Measurements from ENCODE around the gene NUS1. TPM values are rescaled to one million over a fixed set of nuclear protein-coding genes. Genes with fewer than 3 reads are reported as not detected.
"Not testable (repeated sequence)": the region's sequence is repeated elsewhere in the genome, so short reads cannot be mapped to it uniquely, and the experiment has no call there.

NUS1 gene
- total and polyA plus RNA-seq, 2 donors = 21.6 to 35.4 TPM

- DNase-seq (ENCODE audit: extremely low spot score) = no peak
- Histone ChIP-seq H3K36me3 (ENCODE audit: insufficient read depth) (no peaks in the 10 kb centered on the region), H3K4me3 (ENCODE audit: low read depth, low read length) (no peak overlapping the region), H3K27ac (ENCODE audit: low read depth) (no peak overlapping the region), H3K4me1 (ENCODE audit: insufficient read depth) (no peaks in the 10 kb centered on the region)
- 54% methylated on average over 2 of the region's 2 CpGs for WGBS
Observed at GRCh38 chr6:117740605-117741004, 65.3 kb downstream of the NUS1 start.

- DNase-seq (ENCODE audit: extremely low spot score); H3K4me1 ChIP-seq (ENCODE audit: insufficient read depth); H3K27ac ChIP-seq (ENCODE audit: low read depth); H3K4me3 ChIP-seq (ENCODE audit: low read depth, low read length); H3K36me3 ChIP-seq (ENCODE audit: insufficient read depth): not testable (repeated sequence)
- 95% methylated on average over 25 of the region's 25 CpGs for WGBS
Observed at GRCh38 chr6:117750675-117751074, 75.4 kb downstream of the NUS1 start.

Other genes with a start within 250 kb of the NUS1 start
- gene ROS1, start 249.5 kb upstream of the NUS1 start, total RNA-seq = not detected
- not detected for gene ROS1, start 249.5 kb upstream of the NUS1 start, polyA plus RNA-seq
- 20.9 TPM for gene DCBLD1, start 192.8 kb upstream of the NUS1 start, total RNA-seq
- gene DCBLD1, start 192.8 kb upstream of the NUS1 start, polyA plus RNA-seq = 4.5 TPM
- 71.5 TPM for gene GOPC, start 73.0 kb upstream of the NUS1 start, total RNA-seq
- 20.0 TPM for gene GOPC, start 73.0 kb upstream of the NUS1 start, polyA plus RNA-seq
- gene SLC35F1, start 231.8 kb downstream of the NUS1 start, total RNA-seq = 9.1 TPM
- gene SLC35F1, start 231.8 kb downstream of the NUS1 start, polyA plus RNA-seq = 0.92 TPM

Data from urinary bladder (tissue), 4 donors.